H9 (cell line): ENCODE measurements around the gene MAPKAPK2. TPM values are rescaled to one million over a fixed set of nuclear protein-coding genes. Genes with fewer than 3 reads are reported as not detected.
A peak's percentile ranks its signal among the peaks of the same experiment; 100 is the strongest.

ENCODE experiments used
- DNase-seq: peaks from one replicate; pipeline ENCODE4 v3.0.0-alpha.2; 2017
- H2AFZ ChIP-seq: one replicate; pipeline ENCODE4 v1.6.1; 2013; ENCODE audit warnings: mild to moderate bottlenecking, low read length, control low read depth, moderate library complexity
- H2AK5ac ChIP-seq: 2 replicates; pipeline ENCODE4 v1.6.1; 2013; ENCODE audit warnings: low read length, control low read depth, mixed read lengths; ENCODE audit not compliant: insufficient read length
- H2BK120ac ChIP-seq: one replicate; pipeline ENCODE4 v1.6.1; 2013; ENCODE audit warnings: low read depth, mild to moderate bottlenecking, low read length, control low read depth, inconsistent platforms; ENCODE audit not compliant: poor library complexity, severe bottlenecking
- H2BK12ac ChIP-seq: 2 replicates; pipeline ENCODE4 v1.6.1; 2013; ENCODE audit warnings: low read length, control low read depth, mixed read lengths, low read depth; ENCODE audit not compliant: insufficient read length
- H2BK15ac ChIP-seq: 2 replicates; pipeline ENCODE4 v1.6.1; 2013; ENCODE audit warnings: low read depth, low read length, control low read depth
- H2BK20ac ChIP-seq: one replicate; pipeline ENCODE4 v1.6.1; 2013; ENCODE audit warnings: low read depth, mild to moderate bottlenecking, low read length, control low read depth, inconsistent platforms; ENCODE audit not compliant: poor library complexity, severe bottlenecking
- H2BK5ac ChIP-seq: 2 replicates; pipeline ENCODE4 v1.6.1; 2013; ENCODE audit warnings: low read length, control low read depth, mixed read lengths; ENCODE audit not compliant: insufficient read length
- H3K14ac ChIP-seq: 2 replicates; pipeline ENCODE4 v1.6.1; 2013; ENCODE audit warnings: low read length, control low read depth; ENCODE audit not compliant: insufficient read depth
- H3K18ac ChIP-seq: 2 replicates; pipeline ENCODE4 v1.6.1; 2013; ENCODE audit warnings: low read depth, mild to moderate bottlenecking, mixed read lengths, low read length, control low read depth; ENCODE audit not compliant: insufficient read length
- H3K23ac ChIP-seq: 2 replicates; pipeline ENCODE4 v1.6.1; 2013; ENCODE audit warnings: low read length, control low read depth, mixed read lengths, low read depth; ENCODE audit not compliant: insufficient read length
- H3K23me2 ChIP-seq: 2 replicates; pipeline ENCODE4 v1.6.1; 2013; ENCODE audit warnings: low read depth, mild to moderate bottlenecking, mixed read lengths, low read length, control low read depth; ENCODE audit not compliant: insufficient read length, poor library complexity, severe bottlenecking
- H3K27ac ChIP-seq: 2 replicates; pipeline ENCODE4 v1.5.1; 2013; ENCODE audit warnings: low read length, control low read depth, mixed read lengths, low read depth; ENCODE audit not compliant: insufficient read length
- H3K27me3 ChIP-seq: 2 replicates; pipeline ENCODE4 v1.6.1; 2013; ENCODE audit warnings: low read length, control low read depth, inconsistent platforms; ENCODE audit not compliant: insufficient read depth
- H3K4ac ChIP-seq: 2 replicates; pipeline ENCODE4 v1.6.1; 2013; ENCODE audit warnings: low read depth, mild to moderate bottlenecking, control low read depth, inconsistent platforms, low read length, moderate library complexity
- H3K4me1 ChIP-seq: 2 replicates; pipeline ENCODE4 v1.6.1; 2013; ENCODE audit warnings: low read length, control low read depth, inconsistent platforms; ENCODE audit not compliant: insufficient read depth
- H3K4me2 ChIP-seq: 2 replicates; pipeline ENCODE4 v1.6.1; 2013; ENCODE audit warnings: low read length, control low read depth, mixed read lengths; ENCODE audit not compliant: insufficient read length, insufficient read depth
- H3K56ac ChIP-seq: 2 replicates; pipeline ENCODE4 v1.6.1; 2013; ENCODE audit warnings: low read depth, mild to moderate bottlenecking, mixed read lengths, low read length, control low read depth; ENCODE audit not compliant: insufficient read length
- H3K79me1 ChIP-seq: 2 replicates; pipeline ENCODE4 v1.6.1; 2013; ENCODE audit warnings: low read depth, mild to moderate bottlenecking, moderate library complexity, low read length, control low read depth, inconsistent platforms; ENCODE audit not compliant: insufficient read depth, poor library complexity, severe bottlenecking
- H3K79me2 ChIP-seq: 2 replicates; pipeline ENCODE4 v1.6.1; 2013; ENCODE audit warnings: low read length, control low read depth, inconsistent platforms; ENCODE audit not compliant: insufficient read depth
- H3K9ac ChIP-seq: 2 replicates; pipeline ENCODE4 v1.6.1; 2013; ENCODE audit warnings: low read length, control low read depth, mixed read lengths; ENCODE audit not compliant: insufficient read length; ENCODE audit errors: extremely low read depth
- H3K9me3 ChIP-seq: one replicate; pipeline ENCODE4 v1.6.1; 2013; ENCODE audit warnings: low read depth, low read length, inconsistent platforms; ENCODE audit not compliant: control insufficient read depth
- H3T11ph ChIP-seq: one replicate; pipeline ENCODE4 v1.6.1; 2013; ENCODE audit warnings: mild to moderate bottlenecking, low read length, control low read depth, inconsistent platforms
- H4K20me1 ChIP-seq: one replicate; pipeline ENCODE4 v1.6.1; 2013; ENCODE audit not compliant: control insufficient read depth, insufficient read length, insufficient read depth
- H4K5ac ChIP-seq: 2 replicates; pipeline ENCODE4 v1.6.1; 2013; ENCODE audit warnings: low read depth, mild to moderate bottlenecking, mixed read lengths, low read length, control low read depth; ENCODE audit not compliant: insufficient read length
- H4K8ac ChIP-seq: replicated peaks from 2 replicates; pipeline ENCODE4 v1.6.1; 2013; ENCODE audit warnings: low read length, control low read depth, mixed read lengths, low read depth; ENCODE audit not compliant: insufficient read length
- H4K91ac ChIP-seq: 2 replicates; pipeline ENCODE4 v1.6.1; 2013; ENCODE audit warnings: low read depth, mild to moderate bottlenecking, moderate library complexity, mixed read lengths, low read length, control low read depth; ENCODE audit not compliant: insufficient read length
- H3K27ac Mint-ChIP-seq, 3 experiments: 2 replicates in 2 of 3; 3 replicates in 1 of 3; pipeline ENCODE4 v1.8.0; 2020 to 2021; ENCODE audit warnings: mixed read lengths in 3 of 3, mild to moderate bottlenecking in 1 of 3, moderate library complexity in 1 of 3
- H3K27me3 Mint-ChIP-seq: 2 replicates; pipeline ENCODE4 v1.8.0; 2021; ENCODE audit warnings: low read depth, mild to moderate bottlenecking, moderate library complexity, mixed read lengths
- H3K36me3 Mint-ChIP-seq, 3 experiments: 2 replicates in 2 of 3; 3 replicates in 1 of 3; pipeline ENCODE4 v1.8.0; 2020 to 2021; ENCODE audit warnings: low read depth in 3 of 3, mixed read lengths in 3 of 3; ENCODE audit not compliant: insufficient read depth in 1 of 3
- H3K4me1 Mint-ChIP-seq, 2 experiments: 2 replicates each; pipeline ENCODE4 v1.8.0; 2020; ENCODE audit warnings: mixed read lengths in 2 of 2
- H3K4me3 Mint-ChIP-seq, 2 experiments: 2 replicates in 1 of 2; 3 replicates in 1 of 2; pipeline ENCODE4 v1.8.0; 2020 to 2021; ENCODE audit warnings: mild to moderate bottlenecking in 2 of 2, mixed read lengths in 2 of 2, moderate library complexity in 1 of 2
- H3K9me3 Mint-ChIP-seq, 2 experiments: 2 replicates in 1 of 2; 3 replicates in 1 of 2; pipeline ENCODE4 v1.8.0; 2020; ENCODE audit warnings: mild to moderate bottlenecking in 2 of 2, mixed read lengths in 2 of 2, moderate library complexity in 1 of 2
- CTCF ChIP-seq: fragments of 200-600 bp; sonication (generic); conservative IDR thresholded peaks from 3 replicates; pipeline ENCODE4 v1.8.0; 2021; ENCODE audit warnings: antibody characterized with exemption, mild to moderate bottlenecking
- WGBS: extraction: QIAGEN DNeasy Blood & Tissue Kit; methylation state at CpG from one replicate; pipeline ENCODE4 v1.1.7; 2013; ENCODE audit warnings: missing lambda C conversion rate, low lambda C conversion rate, mixed read lengths; ENCODE audit not compliant: insufficient read length; ENCODE audit errors: extremely low coverage; 5-methylcytosine and 5-hydroxymethylcytosine counted together
- total RNA-seq: library from RNA; stranded (reverse); gene quantifications from 2 replicates; pipeline ENCODE4 v1.2.1, GENCODE V29; 2021

MAPKAPK2 gene
- total RNA-seq, 1 experiment from 2014 or later: 50.1 TPM

DNA sequence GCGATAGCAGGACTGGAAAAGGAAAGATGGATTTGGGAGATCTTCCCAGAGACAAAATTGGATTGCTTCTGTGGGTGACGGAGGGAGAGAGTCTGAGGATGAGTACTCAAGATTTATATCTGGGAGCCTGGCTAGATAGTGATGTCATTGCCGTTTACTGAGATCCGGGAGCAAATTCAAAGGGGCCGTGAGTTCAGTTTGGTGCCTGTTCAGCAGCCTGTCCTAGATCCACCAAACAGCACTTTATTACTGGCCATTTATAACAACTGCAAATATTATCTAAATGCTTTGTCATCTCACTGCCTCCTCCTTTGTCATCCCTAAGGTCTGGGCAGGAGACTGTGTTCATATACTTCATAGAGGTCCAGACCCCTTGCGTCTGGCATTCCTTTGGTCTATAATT, 29.2 kb downstream of the MAPKAPK2 start:
- Histone ChIP-seq H3K4me1 (no peaks in the 10 kb centered on the region; the same call in 1 of the 2 replicates), H4K91ac (no peak overlapping the region), H3K79me1 (peaks cover 6% of the 10 kb centered on the region), H2BK20ac (no peak overlapping the region), H4K8ac (no peak overlapping the region), H3K9ac (no peak overlapping the region), H2BK12ac (no peak overlapping the region), H2BK15ac (no peak overlapping the region), H3K23me2 (no peaks in the 10 kb centered on the region), H3K56ac (no peak overlapping the region), H4K20me1 (no peaks in the 10 kb centered on the region), H2AK5ac (no peak overlapping the region), H4K5ac (no peak overlapping the region), H3K18ac (no peak overlapping the region), H3K23ac (no peak overlapping the region), H3K27ac (no peak overlapping the region), H3K79me2 (peaks cover 4% of the 10 kb centered on the region; the same call in 1 of the 2 replicates), H3K9me3 (no peaks in the 10 kb centered on the region), H3K4me2 (no peak overlapping the region), H3K4ac (no peak overlapping the region), H3K27me3 (no peaks in the 10 kb centered on the region), H3T11ph (no peak overlapping the region), H2AFZ (no peak overlapping the region), H2BK120ac (no peak overlapping the region), H3K14ac (no peak overlapping the region), H2BK5ac (no peak overlapping the region)
- no CpG with 5 or more reads among the region's 6 CpGs for WGBS
- peak overlapping the region in 1 of 3 experiments; percentile 8; a peak in 1 of 7 replicates for H3K27ac Mint-ChIP-seq
- TF ChIP-seq CTCF: no peak
- H3K9me3 Mint-ChIP-seq: no peaks in the 10 kb centered on the region
- DNase-seq: no peak
- H3K4me1 Mint-ChIP-seq: peaks cover 13 to 21% of the 10 kb centered on the region in 2 experiments
- no peaks in the 10 kb centered on the region for H3K27me3 Mint-ChIP-seq
- no peaks in the 10 kb centered on the region for H3K36me3 Mint-ChIP-seq
- H3K4me3 Mint-ChIP-seq: no peak overlapping the region
